Activated CD4-positive, alpha-beta T cell treated with anti-CD3 and anti-CD28 coated beads for 48 hours (primary cell): ENCODE data around the gene CHTF8.
A peak's percentile ranks its signal among the peaks of the same experiment; 100 is the strongest.

ENCODE experiments used
- DNase-seq: peaks from one replicate; pipeline ENCODE4 v3.0.0-alpha.2; 2020

CHTF8 gene

DNA sequence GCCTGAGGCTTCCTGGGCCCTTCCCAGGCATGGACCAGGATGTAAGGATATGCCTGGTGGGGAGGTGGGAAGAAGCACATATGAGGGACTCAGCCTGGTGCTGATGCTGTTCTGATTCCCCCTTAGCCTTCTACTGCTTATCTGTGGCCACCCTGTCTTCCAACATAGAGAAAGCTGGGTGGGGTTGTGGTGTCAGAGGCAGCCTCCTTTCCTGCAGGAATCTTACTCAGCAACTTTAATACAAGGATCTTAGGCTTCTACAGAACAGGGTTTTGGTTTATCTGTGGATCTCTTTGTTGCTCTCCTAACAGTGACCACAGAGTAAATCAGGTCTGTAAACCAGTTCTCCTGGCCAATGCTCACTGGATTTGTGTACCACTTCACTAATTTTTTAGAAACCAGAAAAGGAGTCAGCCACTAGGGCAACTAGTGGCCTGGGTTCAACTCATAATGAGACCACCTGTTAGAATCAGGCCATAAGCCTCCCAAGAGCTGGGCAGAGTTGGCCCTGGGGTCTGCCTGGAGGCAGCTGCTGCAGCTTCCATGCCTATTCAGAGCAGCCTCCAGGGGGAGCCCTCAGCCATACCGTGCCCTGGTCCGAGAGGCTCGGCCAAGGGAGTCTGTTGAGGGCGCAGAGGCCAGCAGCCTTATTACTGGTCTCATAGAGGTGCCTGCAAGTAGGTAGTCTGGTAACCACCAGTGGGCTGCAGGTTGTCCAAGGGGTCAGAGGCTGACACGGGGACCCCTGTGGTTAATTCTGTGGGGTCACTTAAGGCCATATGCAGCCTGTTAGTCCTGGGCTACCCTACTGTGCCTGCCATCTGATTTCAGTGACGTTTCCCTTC is 19.9 kb downstream of the CHTF8 start:
- DNase-seq, result peak; percentile 74

DNA sequence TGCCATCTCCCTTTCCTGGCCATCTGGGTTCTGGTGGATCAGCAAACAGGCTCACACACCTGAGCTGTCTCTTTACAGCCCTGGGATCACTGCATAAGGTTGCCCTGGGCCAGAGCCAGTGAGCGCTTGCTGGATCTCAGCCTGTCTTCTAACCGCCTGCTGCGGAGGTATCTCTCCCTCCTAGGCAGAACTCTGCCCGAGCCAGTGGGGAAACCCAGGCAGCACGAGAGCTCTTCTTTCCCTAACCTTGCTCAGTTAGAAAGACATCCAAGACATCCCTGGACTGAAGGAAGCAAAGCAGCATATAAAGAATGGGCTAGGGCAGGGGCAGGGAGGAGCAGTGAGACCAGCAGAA is 20.5 kb downstream of the CHTF8 start:
- no peak for DNase-seq

DNA sequence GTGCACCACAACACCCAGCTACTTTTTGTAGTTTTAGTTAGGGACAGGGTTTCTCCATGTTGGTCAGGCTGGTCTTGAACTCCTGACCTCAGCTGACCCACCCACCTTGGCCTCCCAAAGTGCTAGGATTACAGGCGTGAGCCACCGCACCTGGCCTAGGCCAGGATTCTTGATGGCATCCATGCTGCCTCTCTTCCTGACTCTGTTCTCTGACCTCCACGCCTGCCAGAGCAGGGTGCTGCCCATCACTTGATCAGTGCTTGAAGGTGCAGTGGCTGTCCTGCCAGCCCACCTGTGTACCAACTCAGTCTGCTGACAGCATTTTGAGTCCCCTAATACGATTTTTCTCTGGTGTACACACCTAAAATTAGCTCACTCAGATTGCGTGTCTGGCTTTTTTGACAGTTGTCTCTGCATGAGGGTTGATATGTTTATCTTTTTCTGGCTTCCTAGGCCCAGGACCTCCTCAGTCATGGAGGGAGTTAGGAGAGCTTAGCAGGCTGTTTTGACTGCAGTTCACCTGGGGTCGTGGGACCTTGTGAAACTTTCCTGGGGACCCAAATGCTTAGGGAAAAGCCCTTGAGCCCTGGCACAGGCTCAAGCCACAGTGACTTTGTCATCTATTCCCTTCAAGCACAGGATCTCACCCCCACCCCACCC is 21.0 kb downstream of the CHTF8 start:
- no peak for DNase-seq

DNA sequence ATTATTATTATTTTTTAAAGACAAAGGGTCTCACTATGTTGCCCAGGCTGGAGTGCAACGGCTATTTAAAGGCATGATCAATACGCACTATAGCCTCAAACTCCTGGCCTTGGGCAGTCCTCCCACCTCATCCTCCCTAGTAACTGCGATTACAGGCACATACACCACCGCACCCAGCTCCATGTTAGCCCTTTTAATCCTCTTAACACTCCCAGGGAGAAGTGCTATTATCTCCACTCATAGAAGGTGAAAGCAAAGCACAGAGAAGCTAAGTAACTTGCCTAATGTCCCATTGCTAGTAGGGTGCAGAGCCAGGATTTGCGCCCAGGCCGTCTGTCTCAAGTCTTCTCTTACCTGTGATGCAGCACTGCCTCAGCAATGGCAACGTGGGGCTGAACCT is 22.0 kb downstream of the CHTF8 start:
- DNase-seq, result no peak

DNA sequence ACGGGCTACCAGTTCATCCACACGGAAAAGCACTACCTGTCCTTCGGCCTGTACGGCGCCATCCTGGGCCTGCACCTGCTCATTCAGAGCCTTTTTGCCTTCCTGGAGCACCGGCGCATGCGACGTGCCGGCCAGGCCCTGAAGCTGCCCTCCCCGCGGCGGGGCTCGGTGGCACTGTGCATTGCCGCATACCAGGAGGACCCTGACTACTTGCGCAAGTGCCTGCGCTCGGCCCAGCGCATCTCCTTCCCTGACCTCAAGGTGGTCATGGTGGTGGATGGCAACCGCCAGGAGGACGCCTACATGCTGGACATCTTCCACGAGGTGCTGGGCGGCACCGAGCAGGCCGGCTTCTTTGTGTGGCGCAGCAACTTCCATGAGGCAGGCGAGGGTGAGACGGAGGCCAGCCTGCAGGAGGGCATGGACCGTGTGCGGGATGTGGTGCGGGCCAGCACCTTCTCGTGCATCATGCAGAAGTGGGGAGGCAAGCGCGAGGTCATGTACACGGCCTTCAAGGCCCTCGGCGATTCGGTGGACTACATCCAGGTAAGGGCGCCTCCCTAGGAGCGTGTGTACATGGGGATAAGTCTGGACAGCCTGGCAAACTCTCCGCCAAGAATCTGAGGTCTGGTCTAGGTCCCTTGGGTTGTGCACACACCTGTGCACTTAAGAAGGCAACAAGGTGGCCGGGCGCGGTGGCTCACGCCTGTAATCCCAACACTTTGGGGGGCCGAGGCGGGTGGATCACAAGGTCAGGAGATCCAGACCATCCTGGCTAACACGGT is 22.7 kb downstream of the CHTF8 start:
- DNase-seq, result no peak

DNA sequence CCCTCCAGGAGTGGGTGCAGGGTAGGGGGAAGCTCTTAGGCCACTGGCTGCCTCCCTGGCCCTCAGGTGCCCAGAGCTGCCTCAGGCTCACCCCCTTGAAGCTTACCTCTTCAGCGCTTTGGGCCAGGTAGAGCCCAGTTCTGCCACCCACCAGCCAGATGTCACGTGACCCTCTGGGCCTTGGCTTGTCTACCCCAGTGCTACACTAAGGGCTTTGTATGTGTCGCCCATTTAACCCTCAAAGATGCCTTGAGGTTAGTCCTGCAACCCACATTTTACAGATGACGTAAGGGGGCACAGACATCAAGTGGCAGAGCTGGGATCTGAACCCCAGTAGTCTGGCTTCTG is 23.5 kb downstream of the CHTF8 start:
- no peak for DNase-seq

DNA sequence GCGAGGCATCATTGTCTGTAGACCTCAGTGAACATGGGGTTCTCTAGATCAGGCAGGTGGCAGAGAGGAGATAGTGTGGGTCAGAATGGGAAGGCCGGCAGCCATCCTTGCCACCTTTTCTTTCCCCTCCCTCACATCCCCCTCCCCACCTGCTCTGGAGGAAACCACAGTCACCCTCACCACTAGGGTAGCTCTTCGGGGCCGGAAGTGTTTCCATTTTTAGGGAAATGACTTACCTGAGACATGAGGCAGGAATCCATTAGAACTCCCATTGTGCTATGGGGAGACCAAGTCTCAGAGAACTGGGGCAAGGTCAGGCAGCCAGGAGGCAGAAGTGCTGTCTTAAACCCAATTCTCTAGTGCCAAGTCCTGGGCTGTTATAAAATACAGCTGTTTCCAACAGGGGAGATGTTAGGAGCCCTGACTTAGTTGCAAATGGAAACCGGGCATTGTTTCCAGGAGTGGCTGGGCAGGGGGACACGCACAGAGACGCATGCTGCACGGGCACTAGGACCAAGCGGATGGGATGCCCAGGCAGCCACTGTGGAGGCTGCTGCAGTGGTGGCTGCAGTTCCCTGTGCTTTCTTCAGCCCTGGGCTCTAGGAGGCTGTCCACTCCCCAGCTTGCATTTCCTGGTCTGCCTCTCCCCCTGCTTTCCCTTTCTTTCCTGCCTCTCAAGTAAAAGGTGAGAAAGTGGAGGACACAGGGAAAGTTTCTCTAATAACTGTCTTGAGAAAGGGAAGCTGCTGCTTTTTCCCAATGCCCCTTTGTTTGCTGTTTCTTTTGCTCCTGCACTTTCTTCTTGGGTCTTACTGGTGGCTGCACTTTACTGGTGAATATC is 24.1 kb downstream of the CHTF8 start:
- no peak for DNase-seq

DNA sequence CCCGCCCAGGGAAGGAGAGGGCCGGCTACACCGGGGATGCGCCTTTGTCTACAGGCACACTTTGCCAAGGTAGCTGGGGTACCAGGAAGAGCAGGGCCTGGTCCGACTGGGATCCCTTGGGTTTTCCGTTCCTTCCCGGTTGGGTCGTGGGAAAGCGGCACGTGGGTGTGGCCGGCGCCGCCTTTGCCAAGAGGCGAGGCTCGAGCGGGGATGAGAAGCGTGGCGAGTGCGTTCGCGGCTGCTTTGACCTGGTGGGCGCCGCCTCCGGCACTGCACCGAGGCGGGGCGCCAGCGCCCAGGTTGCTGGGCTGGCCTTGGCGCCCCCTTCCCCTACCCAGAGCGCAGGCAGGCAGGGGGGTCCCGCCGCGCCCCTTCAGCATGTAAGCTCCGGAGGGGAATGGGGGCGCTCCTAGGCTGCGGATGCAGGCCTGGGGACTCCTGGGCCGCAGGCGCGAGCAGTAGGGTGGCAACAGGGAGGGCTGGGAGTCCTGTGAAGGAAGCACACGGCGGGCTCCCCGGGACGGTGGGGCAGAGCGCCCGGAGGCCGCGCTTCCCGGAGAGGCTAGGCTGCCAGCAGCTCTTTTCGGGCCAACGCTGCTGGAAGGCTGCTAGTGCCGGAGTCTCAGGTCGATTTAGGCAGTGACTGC is 24.9 kb downstream of the CHTF8 start:
- no peak for DNase-seq

DNA sequence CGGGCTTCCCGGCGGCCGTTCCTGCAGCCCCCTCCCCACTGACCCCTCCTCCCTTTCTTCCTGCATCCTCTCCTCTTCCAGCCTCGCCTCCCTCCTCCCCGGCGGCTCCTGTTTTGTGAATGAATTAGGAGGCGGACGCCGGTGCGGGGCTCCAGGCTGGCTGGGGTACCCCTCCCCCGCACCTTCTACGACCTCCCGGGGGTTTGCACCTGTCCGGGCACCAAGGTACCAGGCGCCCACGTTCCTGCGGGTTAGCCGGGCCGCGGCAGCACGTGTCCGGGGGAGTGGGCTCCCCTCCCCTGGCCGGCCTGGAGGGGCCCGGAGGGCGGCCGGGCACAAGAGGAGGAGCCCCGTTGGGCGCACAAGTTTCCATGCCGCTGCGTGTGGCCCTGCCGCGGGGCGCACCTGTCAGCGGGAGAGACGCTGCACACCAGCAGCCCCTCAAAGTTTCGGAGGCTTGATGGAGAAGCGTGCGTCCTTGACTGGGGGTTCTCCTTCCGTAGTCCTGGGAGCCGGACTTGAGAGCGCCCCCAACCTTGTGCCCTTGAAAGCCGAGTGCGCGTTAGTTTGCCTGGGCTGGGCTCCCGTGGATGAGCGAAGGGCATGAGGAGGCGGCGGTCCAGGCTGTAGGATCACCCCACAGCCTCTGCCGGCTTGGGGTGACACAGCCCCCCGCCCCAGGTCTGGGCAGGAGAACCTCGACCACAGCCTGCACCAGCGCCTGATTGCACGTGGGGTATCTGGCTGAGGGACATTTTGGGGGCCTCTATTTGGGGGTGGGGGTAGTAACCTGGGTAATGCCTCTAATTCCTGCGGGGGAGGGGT is 25.7 kb downstream of the CHTF8 start:
- peak; percentile 17 for DNase-seq

DNA sequence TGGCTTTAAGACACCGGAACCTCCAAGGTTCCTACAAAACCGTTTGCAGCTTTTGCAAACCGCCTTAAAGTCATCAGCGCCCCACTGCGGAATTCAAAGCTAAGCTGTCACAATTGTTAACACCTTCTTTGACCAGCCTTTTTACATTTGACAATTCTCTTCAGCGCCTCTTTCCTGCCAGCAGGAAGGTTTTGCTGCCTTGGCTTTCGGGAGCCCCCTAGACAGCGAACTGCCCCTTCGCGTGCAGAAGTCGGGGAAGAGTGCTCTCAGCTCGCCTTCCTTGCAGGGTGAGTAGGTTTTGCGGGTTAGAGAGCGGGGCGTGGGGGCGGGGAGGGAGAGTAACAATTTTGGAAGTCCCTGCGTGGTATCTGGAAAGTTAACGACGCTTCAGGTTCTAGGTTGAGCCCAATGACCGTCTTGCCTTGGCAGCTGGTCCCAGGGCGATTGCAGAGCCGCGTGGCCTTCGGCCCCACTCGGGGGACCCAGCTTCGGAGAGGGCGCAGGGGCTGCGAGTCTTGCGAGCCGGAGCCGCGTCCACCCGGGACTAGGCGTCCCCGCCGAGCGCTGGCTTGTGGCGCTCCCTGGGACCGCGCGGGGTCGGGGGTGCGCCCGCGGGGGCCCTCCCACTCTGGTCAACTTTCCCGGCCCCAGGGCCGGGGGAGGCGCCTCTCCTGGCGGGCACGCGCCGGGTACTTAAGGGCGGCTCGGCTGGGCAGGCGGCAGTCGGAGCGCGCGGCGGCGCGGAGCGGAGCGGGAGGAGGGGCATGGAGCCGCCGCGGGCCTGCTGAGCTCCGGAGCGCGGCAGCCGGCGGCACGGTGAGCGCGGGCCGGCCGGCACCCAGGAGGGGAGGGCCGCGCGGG is 26.7 kb downstream of the CHTF8 start, which contains the start of gene HAS3:
TSS of gene HAS3 (plus strand) at position 153 of the 861 bp plus-strand sequence. CDS start 3,743 bp downstream, outside the sequence.
- peak; percentile 50 for DNase-seq

DNA sequence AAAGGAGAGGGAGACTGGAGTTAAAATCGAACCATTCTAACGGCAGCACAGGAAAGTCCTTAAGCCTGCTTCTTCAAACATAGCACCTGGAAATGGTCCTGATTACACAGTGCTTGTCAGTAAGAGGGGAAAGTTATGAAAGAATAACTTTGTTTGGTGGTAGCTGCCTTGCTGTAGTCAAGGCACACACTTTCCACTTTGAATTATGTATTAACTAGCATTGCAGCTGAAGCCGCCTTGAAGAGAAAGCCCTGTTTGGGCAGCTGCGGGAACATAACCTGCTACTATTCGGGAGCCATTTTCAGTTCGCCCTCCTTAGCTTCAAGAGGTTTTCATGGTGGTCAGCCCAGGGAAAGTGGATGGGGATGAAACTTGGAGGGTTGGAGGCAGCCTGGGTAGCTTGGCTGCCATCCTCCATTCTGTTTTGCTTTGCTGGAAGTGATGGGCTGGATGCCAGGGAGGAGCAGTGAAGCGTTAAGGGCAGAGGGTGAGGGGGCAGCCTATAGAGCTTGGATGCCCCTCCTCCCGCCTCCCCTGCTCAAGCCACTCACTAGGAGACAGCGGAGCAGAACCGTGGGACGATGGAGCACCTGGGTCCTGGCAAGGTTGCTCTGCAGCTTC is 32.2 kb downstream of the CHTF8 start:
- no peak for DNase-seq

DNA sequence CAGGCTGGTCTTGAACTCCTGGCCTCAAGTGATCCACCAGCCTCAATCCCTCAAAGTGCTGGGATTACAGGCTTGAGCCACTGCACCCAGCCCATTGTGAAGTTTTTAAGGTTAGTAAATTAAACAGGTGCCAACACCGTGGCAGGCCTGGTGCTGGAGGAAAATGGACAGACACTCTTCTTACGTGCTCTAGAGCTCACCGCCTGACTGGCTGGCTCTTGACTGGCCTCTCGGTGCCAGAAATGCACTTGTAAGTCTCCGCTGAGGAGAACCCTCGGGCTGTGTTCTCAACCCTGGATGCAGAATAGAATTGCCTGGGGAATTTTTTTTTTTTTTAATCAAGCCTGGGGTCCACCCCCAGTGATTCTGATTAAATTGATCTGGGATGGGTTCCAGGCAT is 37.2 kb downstream of the CHTF8 start:
- no peak for DNase-seq

DNA sequence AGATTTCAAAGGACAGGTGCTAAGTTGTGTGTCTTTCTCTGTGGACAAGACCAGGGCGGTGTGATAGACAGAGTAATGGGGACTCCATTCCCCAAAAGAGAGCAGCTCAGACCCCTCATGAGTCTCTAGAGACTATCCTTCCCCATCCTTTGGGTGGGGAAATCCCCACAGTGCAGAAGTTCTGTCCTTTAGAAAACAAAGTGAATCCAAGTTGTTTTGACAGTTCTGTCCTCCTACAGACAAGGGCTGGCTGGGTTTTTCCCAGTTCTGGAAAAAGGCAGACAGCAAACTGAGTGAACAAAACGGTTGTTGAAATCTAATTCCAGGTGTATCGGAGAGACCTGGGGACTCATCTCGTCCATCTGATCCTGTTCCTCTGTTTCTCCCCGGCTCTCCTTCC is 37.9 kb downstream of the CHTF8 start:
- DNase-seq, result no peak

DNA sequence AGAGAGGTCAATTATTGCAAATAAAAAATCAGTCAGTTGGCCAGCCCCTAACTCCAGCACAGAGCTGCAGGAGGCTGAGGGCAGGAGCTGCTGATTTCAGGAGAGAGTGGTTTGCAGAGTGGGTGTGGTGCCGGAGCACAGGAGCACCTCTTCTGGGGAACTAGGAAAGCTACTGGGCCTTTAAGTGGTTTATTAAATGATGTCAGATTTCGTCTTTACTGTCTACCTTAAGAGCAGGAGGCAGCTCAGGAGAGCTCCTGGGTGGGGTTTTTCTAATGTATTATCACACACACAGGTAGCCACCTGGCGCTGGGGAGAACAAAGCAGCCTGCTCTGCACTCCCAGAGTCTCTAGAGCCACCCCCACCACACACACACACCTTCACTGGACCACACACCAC is 38.4 kb downstream of the CHTF8 start:
- no peak for DNase-seq

DNA sequence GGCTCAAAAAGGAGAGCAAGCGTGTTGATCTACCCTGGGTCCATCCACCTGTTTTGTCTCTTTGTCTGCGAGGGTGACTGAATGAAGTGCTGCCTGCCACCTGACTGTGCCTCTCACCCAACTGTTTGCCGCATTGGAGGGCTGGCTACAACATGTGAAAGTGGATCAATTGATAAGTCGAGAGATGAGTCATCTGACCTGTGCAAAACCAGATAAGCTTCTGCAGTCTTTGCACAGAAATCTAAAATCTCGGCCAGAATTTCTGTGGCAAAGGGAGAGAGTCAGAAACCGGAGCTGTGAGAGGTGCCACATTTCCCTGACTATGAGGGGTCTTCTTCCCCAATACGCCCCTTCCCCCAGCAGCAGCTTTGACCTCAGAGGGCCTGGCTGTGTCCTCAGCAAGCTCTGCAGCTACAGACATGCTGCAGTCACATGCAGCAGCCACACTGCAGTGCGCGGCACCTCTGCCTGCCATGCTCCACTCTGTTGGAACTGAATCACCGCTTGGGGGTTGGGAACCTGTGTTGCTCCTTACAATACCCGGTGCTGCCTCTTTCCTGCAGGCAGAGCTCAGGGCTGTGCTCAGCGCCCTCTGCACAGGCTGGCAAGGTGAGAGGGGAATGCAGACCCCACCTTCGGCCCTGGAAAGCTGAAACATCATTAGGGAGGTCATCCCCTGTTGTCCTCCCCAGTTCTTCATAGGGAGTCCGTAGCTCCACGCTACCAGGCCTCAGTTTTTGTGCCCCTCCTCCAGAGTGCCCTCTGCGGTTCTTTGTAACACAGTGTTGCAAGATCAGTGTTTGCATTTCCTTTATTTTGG is 43.1 kb downstream of the CHTF8 start:
- DNase-seq, result peak; percentile 48

DNA sequence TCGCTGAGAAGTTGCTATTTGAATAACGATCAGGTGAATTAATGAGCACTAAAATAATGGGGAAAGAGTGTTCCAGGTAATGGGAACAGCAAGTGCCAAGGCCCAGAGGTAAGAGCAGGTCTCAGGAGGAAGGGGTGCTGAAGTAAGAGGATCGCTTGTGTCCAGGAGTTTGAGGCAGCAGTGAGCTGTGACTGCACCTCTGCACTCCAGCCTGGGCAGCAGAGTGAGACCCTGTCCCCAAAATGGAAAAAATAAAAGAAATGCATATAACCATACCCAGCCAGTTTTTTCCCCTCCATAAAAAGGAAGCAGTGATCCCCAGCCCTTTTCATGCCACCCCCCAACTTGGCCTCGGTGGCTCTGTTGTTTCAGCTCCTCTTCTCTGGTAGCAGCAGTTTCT is 43.7 kb downstream of the CHTF8 start:
- no peak for DNase-seq

DNA sequence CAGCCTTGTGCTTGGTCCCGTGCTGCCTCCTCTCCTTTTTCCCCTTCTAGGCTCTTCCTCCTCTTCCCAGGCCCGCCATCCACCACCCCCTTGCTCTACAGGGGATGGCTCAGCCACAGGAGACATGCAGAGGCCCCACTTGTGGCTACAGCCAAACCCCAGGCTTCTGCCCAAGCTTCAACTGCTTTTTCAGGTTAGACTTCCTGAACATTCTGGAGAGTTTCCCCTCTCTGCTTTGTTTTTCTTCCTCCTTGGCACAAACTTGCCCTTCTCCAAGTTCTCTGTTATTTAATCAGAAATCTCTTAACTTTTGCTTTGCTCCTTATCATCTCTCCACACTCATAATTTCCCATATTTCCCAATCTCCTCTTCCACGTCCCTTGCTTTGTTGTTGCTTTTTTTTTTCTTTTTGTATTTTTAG is 45.2 kb downstream of the CHTF8 start:
- no peak for DNase-seq

DNA sequence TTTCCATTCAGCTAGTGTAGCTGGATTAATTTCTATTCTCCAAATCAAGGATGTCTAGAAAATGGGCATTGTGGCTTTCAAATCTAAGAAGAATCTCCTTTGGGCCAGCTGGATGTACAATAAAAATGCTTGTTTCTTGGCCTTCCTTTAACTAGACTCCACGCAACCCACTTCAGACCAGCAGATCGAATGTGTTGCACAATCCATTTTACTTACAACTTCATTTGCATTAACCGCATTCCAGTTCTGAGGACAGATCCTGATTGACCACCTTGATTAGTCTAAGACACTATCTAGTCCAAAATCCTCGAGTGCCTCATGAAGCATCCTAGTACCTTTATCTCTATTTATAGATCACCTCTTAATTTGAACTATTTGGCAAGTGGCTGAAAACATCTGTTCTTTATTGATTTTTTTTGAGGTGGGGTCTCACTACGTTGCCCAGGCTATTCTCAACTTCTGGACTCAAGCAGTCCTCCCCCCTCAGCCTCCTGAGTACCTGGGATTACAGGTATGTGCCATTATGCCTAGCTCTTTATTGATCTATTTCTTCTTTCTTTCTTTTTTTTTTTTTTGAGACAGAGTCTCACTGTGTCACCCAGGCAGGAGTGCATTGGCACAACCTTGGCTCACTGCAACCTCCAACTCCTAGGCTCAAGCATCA is 47.2 kb downstream of the CHTF8 start:
- no peak for DNase-seq
